ENCODE measurements around the gene PITRM1. TPM values are rescaled to one million over a fixed set of nuclear protein-coding genes. Genes with fewer than 3 reads are reported as not detected.

The PITRM1 gene
- total RNA-seq, 1 donor from 2014 or later = 60.3 TPM

GRCh38 chr10:3119796-3120459, 52.7 kb downstream of the PITRM1 start:
- peaks cover 33% of the 10 kb centered on the region for H3K36me3 Mint-ChIP-seq (ENCODE audit: low read depth, unreplicated experiment)
- H3K4me1 Mint-ChIP-seq (ENCODE audit: unreplicated experiment) = no peaks in the 10 kb centered on the region
- H3K27ac Mint-ChIP-seq (ENCODE audit: unreplicated experiment) = no peak overlapping the region
- H3K27me3 Mint-ChIP-seq (ENCODE audit: unreplicated experiment) = peaks cover 2% of the 10 kb centered on the region
- TF ChIP-seq CTCF (IDR thresholded peaks at IDR 0.05; ENCODE audit: unreplicated experiment) = peak; percentile 67
- no peaks in the 10 kb centered on the region for H3K9me3 Mint-ChIP-seq (ENCODE audit: unreplicated experiment)
- no peak overlapping the region for H3K4me3 Mint-ChIP-seq (ENCODE audit: unreplicated experiment)
- peak; percentile 44 for DNase-seq (ENCODE audit: low spot score)

- Mint-ChIP-seq H3K27ac (ENCODE audit: unreplicated experiment) (no peak overlapping the region), H3K36me3 (ENCODE audit: low read depth, unreplicated experiment) (peaks cover 36% of the 10 kb centered on the region), H3K9me3 (ENCODE audit: unreplicated experiment) (no peaks in the 10 kb centered on the region), H3K4me3 (ENCODE audit: unreplicated experiment) (peak overlapping the region; percentile 62), H3K4me1 (ENCODE audit: unreplicated experiment) (no peaks in the 10 kb centered on the region), H3K27me3 (ENCODE audit: unreplicated experiment) (peaks cover 3% of the 10 kb centered on the region)
- no peak for DNase-seq (ENCODE audit: low spot score)
- TF ChIP-seq CTCF (IDR thresholded peaks at IDR 0.05; ENCODE audit: unreplicated experiment) = no peak
These were observed 53.9 kb downstream of the PITRM1 start for GRCh38 chr10:3118641-3119091.

- DNase-seq (ENCODE audit: low spot score) = no peak
- no peak for TF ChIP-seq CTCF (IDR thresholded peaks at IDR 0.05; ENCODE audit: unreplicated experiment)
- peak overlapping the region; percentile 60 for H3K4me3 Mint-ChIP-seq (ENCODE audit: unreplicated experiment)
- no peaks in the 10 kb centered on the region for H3K9me3 Mint-ChIP-seq (ENCODE audit: unreplicated experiment)
- no peaks in the 10 kb centered on the region for H3K4me1 Mint-ChIP-seq (ENCODE audit: unreplicated experiment)
- H3K27ac Mint-ChIP-seq (ENCODE audit: unreplicated experiment) = no peak overlapping the region
- peaks cover 3% of the 10 kb centered on the region for H3K27me3 Mint-ChIP-seq (ENCODE audit: unreplicated experiment)
- H3K36me3 Mint-ChIP-seq (ENCODE audit: low read depth, unreplicated experiment) = peaks cover 37% of the 10 kb centered on the region
These were observed 55.1 kb downstream of the PITRM1 start for GRCh38 chr10:3117486-3117885.

- Mint-ChIP-seq H3K27ac (ENCODE audit: unreplicated experiment) (no peak overlapping the region), H3K9me3 (ENCODE audit: unreplicated experiment) (no peaks in the 10 kb centered on the region), H3K4me1 (ENCODE audit: unreplicated experiment) (no peaks in the 10 kb centered on the region), H3K36me3 (ENCODE audit: low read depth, unreplicated experiment) (peaks cover 38% of the 10 kb centered on the region), H3K4me3 (ENCODE audit: unreplicated experiment) (no peak overlapping the region), H3K27me3 (ENCODE audit: unreplicated experiment) (peaks cover 1% of the 10 kb centered on the region)
- no peak for TF ChIP-seq CTCF (IDR thresholded peaks at IDR 0.05; ENCODE audit: unreplicated experiment)
- no peak for DNase-seq (ENCODE audit: low spot score)
These were observed 56.0 kb downstream of the PITRM1 start for GRCh38 chr10:3116508-3117100.

- no peak for TF ChIP-seq CTCF (IDR thresholded peaks at IDR 0.05; ENCODE audit: unreplicated experiment)
- Mint-ChIP-seq H3K27me3 (ENCODE audit: unreplicated experiment) (peaks cover 1% of the 10 kb centered on the region), H3K27ac (ENCODE audit: unreplicated experiment) (no peak overlapping the region), H3K36me3 (ENCODE audit: low read depth, unreplicated experiment) (peaks cover 44% of the 10 kb centered on the region), H3K4me1 (ENCODE audit: unreplicated experiment) (no peaks in the 10 kb centered on the region), H3K4me3 (ENCODE audit: unreplicated experiment) (no peak overlapping the region), H3K9me3 (ENCODE audit: unreplicated experiment) (no peaks in the 10 kb centered on the region)
- no peak for DNase-seq (ENCODE audit: low spot score)
These were observed 56.9 kb downstream of the PITRM1 start for GRCh38 chr10:3115685-3116084.
